SK-N-SH treated with all-trans-retinoic acid at 6 μM for 48 hours (cell line): ENCODE data around the gene KCNIP4.

ENCODE experiments used
- ATAC-seq: fragments of 200-7000 bp; cut with Tn5 transposase; 3 replicates; pipeline ENCODE4 v1.9.1; 2020; ENCODE audit warnings: mild to moderate bottlenecking, moderate library complexity
- ARNTL ChIP-seq: fragments of 450-650 bp; formaldehyde crosslinking; IDR thresholded peaks from 2 replicates; pipeline ENCODE4 v1.5.0; 2020; ENCODE audit warnings: low read depth, mild to moderate bottlenecking, moderate library complexity, borderline replicate concordance
- CSDC2 ChIP-seq: fragments of 250-450 bp; sonication (Bioruptor Pico); IDR thresholded peaks from 2 replicates; pipeline ENCODE4 v1.5.0; 2020; ENCODE audit warnings: mild to moderate bottlenecking, moderate library complexity
- ESRRG ChIP-seq: fragments of 250-450 bp; sonication (Bioruptor Pico); IDR thresholded peaks from 2 replicates; pipeline ENCODE4 v1.6.1; 2021; ENCODE audit warnings: mild to moderate bottlenecking
- GLIS3 ChIP-seq: fragments of 250-450 bp; sonication (Bioruptor Pico); IDR thresholded peaks from 2 replicates; pipeline ENCODE4 v1.5.0; 2020; ENCODE audit warnings: mild to moderate bottlenecking, moderate library complexity
- ISL1 ChIP-seq: fragments of 250-450 bp; sonication (Bioruptor Pico); IDR thresholded peaks from 2 replicates; pipeline ENCODE4 v2.1.2; 2022; ENCODE audit warnings: mild to moderate bottlenecking, moderate library complexity
- OSR1 ChIP-seq: fragments of 250-450 bp; sonication (Bioruptor Pico); IDR thresholded peaks from 2 replicates; pipeline ENCODE4 v1.8.0; 2022; ENCODE audit warnings: moderate library complexity, mild to moderate bottlenecking, inconsistent platforms
- SNAI2 ChIP-seq: fragments of 250-450 bp; sonication (Bioruptor Pico); IDR thresholded peaks from 2 replicates; pipeline ENCODE4 v1.5.0; 2020; ENCODE audit warnings: mild to moderate bottlenecking, moderate library complexity
- TCF4 ChIP-seq: fragments of 250-450 bp; sonication (Bioruptor Pico); IDR thresholded peaks from 2 replicates; pipeline ENCODE4 v1.8.0; 2021; ENCODE audit warnings: mild to moderate bottlenecking, moderate library complexity, borderline replicate concordance
- ZC3H10 ChIP-seq: fragments of 250-450 bp; sonication (Bioruptor Pico); IDR thresholded peaks from 2 replicates; pipeline ENCODE4 v1.5.1; 2021; ENCODE audit warnings: mild to moderate bottlenecking, moderate library complexity
- ZFP3 ChIP-seq: fragments of 250-450 bp; sonication (Bioruptor Pico); IDR thresholded peaks from 2 replicates; pipeline ENCODE4 v1.5.0; 2020; ENCODE audit warnings: mild to moderate bottlenecking, moderate library complexity
- ZFP30 ChIP-seq: fragments of 450-650 bp; formaldehyde crosslinking; IDR thresholded peaks from 2 replicates; pipeline ENCODE4 v1.5.0; 2022; ENCODE audit warnings: mild to moderate bottlenecking, moderate library complexity
- ZNF565 ChIP-seq: fragments of 450-650 bp; formaldehyde crosslinking; conservative IDR thresholded peaks from 2 replicates; pipeline ENCODE4 v1.5.0; 2020; ENCODE audit warnings: low read depth, mild to moderate bottlenecking, moderate library complexity
- ZNF8 ChIP-seq: fragments of 450-650 bp; formaldehyde crosslinking; IDR thresholded peaks from 2 replicates; pipeline ENCODE4 v1.5.0; 2020; ENCODE audit warnings: mild to moderate bottlenecking, moderate library complexity
- TF ChIP-seq, protein P1 (sequence below): fragments of 250-450 bp; sonication (Bioruptor Pico); IDR thresholded peaks from 2 replicates; pipeline ENCODE4 v1.5.1; 2020; ENCODE audit warnings: low read depth, mild to moderate bottlenecking, moderate library complexity
- TF ChIP-seq, protein P2 (sequence below): fragments of 250-450 bp; sonication (Bioruptor Pico); IDR thresholded peaks from 2 replicates; pipeline ENCODE4 v1.8.0; 2021; ENCODE audit warnings: low read depth, mild to moderate bottlenecking, moderate library complexity, borderline replicate concordance
- TF ChIP-seq, protein P3 (sequence below): fragments of 250-450 bp; sonication (Bioruptor Pico); IDR thresholded peaks from 2 replicates; pipeline ENCODE4 v1.8.0; 2020; ENCODE audit warnings: mild to moderate bottlenecking, moderate library complexity, borderline replicate concordance
- TF ChIP-seq, protein P4 (sequence below): fragments of 250-450 bp; sonication (Bioruptor Pico); IDR thresholded peaks from 2 replicates; pipeline ENCODE4 v1.5.1; 2021; ENCODE audit warnings: mild to moderate bottlenecking, moderate library complexity

Gene KCNIP4

DNA sequence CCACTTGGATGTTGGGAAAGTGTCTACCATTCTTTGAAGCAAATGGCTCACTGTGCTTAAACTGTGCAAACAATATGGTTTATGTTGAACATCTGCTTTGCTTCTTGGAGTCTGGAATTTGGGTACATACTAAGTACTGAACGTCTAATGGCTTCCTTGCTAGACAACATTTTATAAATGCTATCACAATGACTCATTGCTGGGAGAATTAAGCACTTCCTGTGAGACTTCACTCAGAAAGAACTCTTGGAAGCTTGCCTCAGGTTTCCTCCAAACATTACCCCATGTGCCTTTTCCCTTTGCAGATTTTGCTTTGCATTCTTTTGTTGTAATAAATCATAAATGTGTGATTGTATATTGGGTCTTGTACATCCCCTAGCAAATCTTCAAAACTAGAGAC, 1108.6 kb downstream of the KCNIP4 start:
- ATAC-seq = peak; percentile 98
- TF ChIP-seq ZFP30 (CRISPR knock-in tag) = no peak
- 0 out of 2 replicates have a peak, but pooled peaks have one; percentile 35 for TF ChIP-seq SNAI2 (CRISPR knock-in tag)
- TF ChIP-seq, protein P1, sequence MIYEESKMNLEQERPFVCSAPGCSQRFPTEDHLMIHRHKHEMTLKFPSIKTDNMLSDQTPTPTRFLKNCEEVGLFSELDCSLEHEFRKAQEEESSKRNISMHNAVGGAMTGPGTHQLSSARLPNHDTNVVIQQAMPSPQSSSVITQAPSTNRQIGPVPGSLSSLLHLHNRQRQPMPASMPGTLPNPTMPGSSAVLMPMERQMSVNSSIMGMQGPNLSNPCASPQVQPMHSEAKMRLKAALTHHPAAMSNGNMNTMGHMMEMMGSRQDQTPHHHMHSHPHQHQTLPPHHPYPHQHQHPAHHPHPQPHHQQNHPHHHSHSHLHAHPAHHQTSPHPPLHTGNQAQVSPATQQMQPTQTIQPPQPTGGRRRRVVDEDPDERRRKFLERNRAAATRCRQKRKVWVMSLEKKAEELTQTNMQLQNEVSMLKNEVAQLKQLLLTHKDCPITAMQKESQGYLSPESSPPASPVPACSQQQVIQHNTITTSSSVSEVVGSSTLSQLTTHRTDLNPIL (CRISPR knock-in tag) = 0 out of 2 replicates have a peak, but pooled peaks have one; percentile 27
- TF ChIP-seq CSDC2 (CRISPR knock-in tag) = 0 out of 2 replicates have a peak, but pooled peaks have one; percentile 50
- peak; percentile 80 for TF ChIP-seq ISL1 (CRISPR knock-in tag)
- TF ChIP-seq OSR1 = no peak
- TF ChIP-seq, protein P2, sequence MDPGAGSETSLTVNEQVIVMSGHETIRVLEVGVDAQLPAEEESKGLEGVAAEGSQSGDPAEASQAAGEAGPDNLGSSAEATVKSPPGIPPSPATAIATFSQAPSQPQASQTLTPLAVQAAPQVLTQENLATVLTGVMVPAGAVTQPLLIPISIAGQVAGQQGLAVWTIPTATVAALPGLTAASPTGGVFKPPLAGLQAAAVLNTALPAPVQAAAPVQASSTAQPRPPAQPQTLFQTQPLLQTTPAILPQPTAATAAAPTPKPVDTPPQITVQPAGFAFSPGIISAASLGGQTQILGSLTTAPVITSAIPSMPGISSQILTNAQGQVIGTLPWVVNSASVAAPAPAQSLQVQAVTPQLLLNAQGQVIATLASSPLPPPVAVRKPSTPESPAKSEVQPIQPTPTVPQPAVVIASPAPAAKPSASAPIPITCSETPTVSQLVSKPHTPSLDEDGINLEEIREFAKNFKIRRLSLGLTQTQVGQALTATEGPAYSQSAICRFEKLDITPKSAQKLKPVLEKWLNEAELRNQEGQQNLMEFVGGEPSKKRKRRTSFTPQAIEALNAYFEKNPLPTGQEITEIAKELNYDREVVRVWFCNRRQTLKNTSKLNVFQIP (CRISPR knock-in tag) = no peak
- no peak for TF ChIP-seq ZFP3 (CRISPR knock-in tag)
- TF ChIP-seq, protein P3, sequence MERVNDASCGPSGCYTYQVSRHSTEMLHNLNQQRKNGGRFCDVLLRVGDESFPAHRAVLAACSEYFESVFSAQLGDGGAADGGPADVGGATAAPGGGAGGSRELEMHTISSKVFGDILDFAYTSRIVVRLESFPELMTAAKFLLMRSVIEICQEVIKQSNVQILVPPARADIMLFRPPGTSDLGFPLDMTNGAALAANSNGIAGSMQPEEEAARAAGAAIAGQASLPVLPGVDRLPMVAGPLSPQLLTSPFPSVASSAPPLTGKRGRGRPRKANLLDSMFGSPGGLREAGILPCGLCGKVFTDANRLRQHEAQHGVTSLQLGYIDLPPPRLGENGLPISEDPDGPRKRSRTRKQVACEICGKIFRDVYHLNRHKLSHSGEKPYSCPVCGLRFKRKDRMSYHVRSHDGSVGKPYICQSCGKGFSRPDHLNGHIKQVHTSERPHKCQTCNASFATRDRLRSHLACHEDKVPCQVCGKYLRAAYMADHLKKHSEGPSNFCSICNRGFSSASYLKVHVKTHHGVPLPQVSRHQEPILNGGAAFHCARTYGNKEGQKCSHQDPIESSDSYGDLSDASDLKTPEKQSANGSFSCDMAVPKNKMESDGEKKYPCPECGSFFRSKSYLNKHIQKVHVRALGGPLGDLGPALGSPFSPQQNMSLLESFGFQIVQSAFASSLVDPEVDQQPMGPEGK (CRISPR knock-in tag) = no peak
- no peak for TF ChIP-seq ZC3H10 (CRISPR knock-in tag)
- TF ChIP-seq, all 23 proteins: peak for 4

DNA sequence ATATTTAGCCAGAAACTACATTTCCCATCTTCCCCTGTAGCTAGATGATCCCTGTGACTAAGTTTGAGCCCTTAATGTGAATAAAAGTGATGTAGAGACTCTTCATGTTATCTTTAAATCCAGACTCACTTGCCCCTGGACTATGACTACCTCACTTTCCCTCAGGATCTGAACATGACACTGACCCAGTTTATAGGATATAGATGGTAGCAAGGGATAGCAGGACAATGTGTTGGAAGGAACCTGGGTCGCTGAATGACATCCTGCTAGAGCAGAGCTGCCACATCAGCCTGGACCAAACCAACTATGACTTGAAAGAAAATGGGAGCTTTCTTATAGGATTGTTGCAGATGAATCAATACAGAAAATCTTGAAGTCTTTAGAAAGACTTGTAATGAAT, 1110.1 kb downstream of the KCNIP4 start:
- TF ChIP-seq, protein P4, sequence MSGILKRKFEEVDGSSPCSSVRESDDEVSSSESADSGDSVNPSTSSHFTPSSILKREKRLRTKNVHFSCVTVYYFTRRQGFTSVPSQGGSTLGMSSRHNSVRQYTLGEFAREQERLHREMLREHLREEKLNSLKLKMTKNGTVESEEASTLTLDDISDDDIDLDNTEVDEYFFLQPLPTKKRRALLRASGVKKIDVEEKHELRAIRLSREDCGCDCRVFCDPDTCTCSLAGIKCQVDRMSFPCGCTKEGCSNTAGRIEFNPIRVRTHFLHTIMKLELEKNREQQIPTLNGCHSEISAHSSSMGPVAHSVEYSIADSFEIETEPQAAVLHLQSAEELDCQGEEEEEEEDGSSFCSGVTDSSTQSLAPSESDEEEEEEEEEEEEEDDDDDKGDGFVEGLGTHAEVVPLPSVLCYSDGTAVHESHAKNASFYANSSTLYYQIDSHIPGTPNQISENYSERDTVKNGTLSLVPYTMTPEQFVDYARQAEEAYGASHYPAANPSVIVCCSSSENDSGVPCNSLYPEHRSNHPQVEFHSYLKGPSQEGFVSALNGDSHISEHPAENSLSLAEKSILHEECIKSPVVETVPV = no peak
- TF ChIP-seq ISL1 (CRISPR knock-in tag) (no peak), ZFP3 (CRISPR knock-in tag) (no peak), GLIS3 (CRISPR knock-in tag) (no peak), OSR1 (no peak)
- no peak for ATAC-seq

DNA sequence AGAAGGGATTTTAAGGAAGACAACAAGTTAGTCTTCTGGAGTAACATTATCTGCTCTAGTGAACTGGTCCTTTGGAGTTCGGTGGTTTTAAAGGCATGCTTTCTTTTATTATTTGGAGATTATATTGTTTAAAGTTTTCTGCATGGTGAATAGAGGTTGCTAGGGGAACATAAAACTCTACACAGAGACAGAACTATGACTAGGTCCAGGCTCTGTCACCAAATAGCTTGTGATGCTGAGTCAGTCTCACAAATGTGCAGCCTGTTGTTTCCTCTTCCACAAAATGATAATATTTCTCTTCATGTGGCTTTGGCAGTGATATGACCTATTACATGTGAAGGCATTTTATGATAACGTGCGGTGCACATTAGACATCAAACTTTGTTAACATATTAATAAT, 1115.7 kb downstream of the KCNIP4 start:
- TF ChIP-seq, protein P2 (CRISPR knock-in tag) = no peak
- no peak for TF ChIP-seq ARNTL (CRISPR knock-in tag)
- TF ChIP-seq, protein P1 (CRISPR knock-in tag) = no peak
- no peak for TF ChIP-seq GLIS3 (CRISPR knock-in tag)
- TF ChIP-seq, protein P4 = no peak
- TF ChIP-seq, protein P3 (CRISPR knock-in tag) = no peak
- no peak for TF ChIP-seq ESRRG
- no peak for TF ChIP-seq CSDC2 (CRISPR knock-in tag)
- no peak for TF ChIP-seq ZNF8
- TF ChIP-seq OSR1 = no peak
- TF ChIP-seq TCF4 = no peak
- TF ChIP-seq ZNF565 (CRISPR knock-in tag) = no peak
- TF ChIP-seq ISL1 (CRISPR knock-in tag) = no peak
- no peak for ATAC-seq
